Measurements from ENCODE around the gene RNF126.
"Not testable (repeated sequence)": the region's sequence is repeated elsewhere in the genome, so short reads cannot be mapped to it uniquely, and the experiment has no call there.

The RNF126 gene
- 66.4 to 95.3 (median 81.0) reads per million in 9 experiments for total RNA-seq

GRCh38 chr19:662962-663681, at the start of gene RNF126:
RNF126 (minus strand) TSS chr19:663214; CDS start chr19:663121, 93 bp downstream.
- peak within 1 kb of the TSS; percentile 99 to 100 for H3K27ac Mint-ChIP-seq
- H3K4me3 Mint-ChIP-seq = peak within 1 kb of the TSS; percentile 94 to 98
- no peaks in the 10 kb centered on the region for H3K27me3 Mint-ChIP-seq
- DNase-seq (peak; percentile 75 to 84 (median 81)), ATAC-seq (replicated peaks) (peak; percentile 31)
- H3K9me3 Mint-ChIP-seq = no peaks in the 10 kb centered on the region
- peaks cover 50% of the 10 kb centered on the region for H3K36me3 Mint-ChIP-seq (ENCODE audit: insufficient read depth)
- peaks cover 28 to 47% of the 10 kb centered on the region in 2 donors for H3K4me1 Mint-ChIP-seq (ENCODE audit: low read depth in 2 of 2)

GRCh38 chr19:711254-711653, 48.2 kb upstream of the RNF126 start:
- peaks cover 42 to 60% of the 10 kb centered on the region in 2 donors for H3K27me3 Mint-ChIP-seq
- peaks cover 6 to 8% of the 10 kb centered on the region in 2 donors for H3K9me3 Mint-ChIP-seq
- no peak overlapping the region for H3K4me3 Mint-ChIP-seq

GRCh38 chr19:710767-711166, 47.8 kb upstream of the RNF126 start:
- no peak overlapping the region for H3K27ac Mint-ChIP-seq
- peaks cover 6 to 7% of the 10 kb centered on the region in 2 donors for H3K9me3 Mint-ChIP-seq
- no peaks in the 10 kb centered on the region for H3K36me3 Mint-ChIP-seq (ENCODE audit: insufficient read depth)
- no peaks in the 10 kb centered on the region for H3K4me1 Mint-ChIP-seq (ENCODE audit: low read depth in 2 of 2)
- DNase-seq = no peak
- no peak for ATAC-seq (replicated peaks)
- H3K4me3 Mint-ChIP-seq = no peak overlapping the region
- H3K27me3 Mint-ChIP-seq = peaks cover 40 to 55% of the 10 kb centered on the region in 2 donors

More at GRCh38 chr19:711254-711653, 48.2 kb upstream of the RNF126 start:
- no peaks in the 10 kb centered on the region for H3K4me1 Mint-ChIP-seq (ENCODE audit: low read depth in 2 of 2)
- ATAC-seq (replicated peaks) (no peak), DNase-seq (no peak)
- H3K27ac Mint-ChIP-seq = no peak overlapping the region
- H3K36me3 Mint-ChIP-seq (ENCODE audit: insufficient read depth) = no peaks in the 10 kb centered on the region

GRCh38 chr19:709965-710571, 47.1 kb upstream of the RNF126 start:
- Mint-ChIP-seq H3K36me3 (ENCODE audit: insufficient read depth) (no peaks in the 10 kb centered on the region), H3K4me3 (no peak overlapping the region), H3K9me3 (no peaks in the 10 kb centered on the region), H3K27ac (no peak overlapping the region), H3K4me1 (ENCODE audit: low read depth in 2 of 2) (no peaks in the 10 kb centered on the region), H3K27me3 (peaks cover 34 to 48% of the 10 kb centered on the region in 2 donors)
- DNase-seq (no peak), ATAC-seq (replicated peaks) (no peak)

GRCh38 chr19:709196-709964, 46.4 kb upstream of the RNF126 start:
- Mint-ChIP-seq H3K27me3 (peaks cover 34 to 47% of the 10 kb centered on the region in 2 donors), H3K4me1 (ENCODE audit: low read depth in 2 of 2) (no peaks in the 10 kb centered on the region), H3K9me3 (no peaks in the 10 kb centered on the region), H3K36me3 (ENCODE audit: insufficient read depth) (no peaks in the 10 kb centered on the region), H3K27ac (no peak overlapping the region), H3K4me3 (no peak overlapping the region)
- DNase-seq (no peak), ATAC-seq (replicated peaks) (no peak)

- DNase-seq (no peak), ATAC-seq (replicated peaks) (no peak)
- Mint-ChIP-seq H3K36me3 (ENCODE audit: insufficient read depth) (no peaks in the 10 kb centered on the region), H3K4me3 (no peak within 1 kb of the TSS), H3K27me3 (peaks cover 34 to 48% of the 10 kb centered on the region in 2 donors), H3K27ac (no peak within 1 kb of the TSS), H3K9me3 (no peaks in the 10 kb centered on the region), H3K4me1 (ENCODE audit: low read depth in 2 of 2) (peaks cover 2 to 3% of the 10 kb centered on the region in 2 donors)
Measured at GRCh38 chr19:708154-709143, 45.4 kb upstream of the RNF126 start, which contains the start of gene PALM. PALM (plus strand) TSS chr19:708935; CDS start chr19:709147, 212 bp downstream.

- no peak for ATAC-seq (replicated peaks)
Measured at GRCh38 chr19:704447-704741, 41.4 kb upstream of the RNF126 start.

GRCh38 chr19:703651-704446, 40.8 kb upstream of the RNF126 start:
- Mint-ChIP-seq H3K27ac (peak overlapping the region in 1 of 2 donors; percentile 20), H3K9me3 (no peaks in the 10 kb centered on the region), H3K4me1 (ENCODE audit: low read depth in 2 of 2) (peaks cover 5 to 6% of the 10 kb centered on the region in 2 donors), H3K36me3 (ENCODE audit: insufficient read depth) (peaks cover 2% of the 10 kb centered on the region), H3K27me3 (peaks cover 9 to 39% of the 10 kb centered on the region in 2 donors), H3K4me3 (peak overlapping the region in 1 of 2 donors; percentile 53)
- DNase-seq = peak; percentile 57
- ATAC-seq (replicated peaks) = peak; percentile 64

More at GRCh38 chr19:704447-704741, 41.4 kb upstream of the RNF126 start:
- Mint-ChIP-seq H3K27me3 (peaks cover 9 to 33% of the 10 kb centered on the region in 2 donors), H3K27ac (no peak overlapping the region), H3K36me3 (ENCODE audit: insufficient read depth) (peaks cover 2% of the 10 kb centered on the region), H3K9me3 (no peaks in the 10 kb centered on the region), H3K4me1 (ENCODE audit: low read depth in 2 of 2) (peaks cover 5 to 6% of the 10 kb centered on the region in 2 donors), H3K4me3 (peak overlapping the region in 1 of 2 donors; percentile 14)
- DNase-seq = no peak

- peaks cover 2% of the 10 kb centered on the region for H3K36me3 Mint-ChIP-seq (ENCODE audit: insufficient read depth)
- H3K4me3 Mint-ChIP-seq = peak overlapping the region in 1 of 2 donors; percentile 53
- no peak for DNase-seq
- no peak for ATAC-seq (replicated peaks)
- peaks cover 5 to 6% of the 10 kb centered on the region in 2 donors for H3K4me1 Mint-ChIP-seq (ENCODE audit: low read depth in 2 of 2)
- peaks cover 9 to 44% of the 10 kb centered on the region in 2 donors for H3K27me3 Mint-ChIP-seq
- H3K9me3 Mint-ChIP-seq = no peaks in the 10 kb centered on the region
- H3K27ac Mint-ChIP-seq = peak overlapping the region in 1 of 2 donors; percentile 20
Measured at GRCh38 chr19:703329-703650, 40.3 kb upstream of the RNF126 start.

- H3K27ac Mint-ChIP-seq = peak overlapping the region in 1 of 2 donors; percentile 20
- not testable (repeated sequence) for H3K9me3 Mint-ChIP-seq; H3K4me1 Mint-ChIP-seq (ENCODE audit: low read depth in 2 of 2); DNase-seq; H3K36me3 Mint-ChIP-seq (ENCODE audit: insufficient read depth); ATAC-seq (replicated peaks)
- H3K27me3 Mint-ChIP-seq = peaks cover 9 to 44% of the 10 kb centered on the region in 2 donors
- peak overlapping the region in 1 of 2 donors; percentile 53 for H3K4me3 Mint-ChIP-seq
Measured at GRCh38 chr19:702847-703246, 39.8 kb upstream of the RNF126 start.

GRCh38 chr19:699885-700284, 36.9 kb upstream of the RNF126 start:
- not testable (repeated sequence) for ATAC-seq (replicated peaks); H3K9me3 Mint-ChIP-seq; DNase-seq; H3K4me3 Mint-ChIP-seq; H3K4me1 Mint-ChIP-seq (ENCODE audit: low read depth in 2 of 2); H3K36me3 Mint-ChIP-seq (ENCODE audit: insufficient read depth); H3K27ac Mint-ChIP-seq
- H3K27me3 Mint-ChIP-seq = peaks cover 5 to 47% of the 10 kb centered on the region in 2 donors

- H3K27me3 Mint-ChIP-seq = peaks cover 9 to 52% of the 10 kb centered on the region in 2 donors
Measured at GRCh38 chr19:698529-698928, 35.5 kb upstream of the RNF126 start.

More at GRCh38 chr19:698529-698928, 35.5 kb upstream of the RNF126 start:
- H3K4me3 Mint-ChIP-seq; H3K27ac Mint-ChIP-seq; ATAC-seq (replicated peaks); H3K9me3 Mint-ChIP-seq; H3K36me3 Mint-ChIP-seq (ENCODE audit: insufficient read depth); H3K4me1 Mint-ChIP-seq (ENCODE audit: low read depth in 2 of 2); DNase-seq: not testable (repeated sequence)

Data from effector memory CD8-positive, alpha-beta T cell (primary cell).